ENCODE data around the gene PARM1. TPM values are rescaled to one million over a fixed set of nuclear protein-coding genes. Genes with fewer than 3 reads are reported as not detected.

Gene PARM1
- total and polyA plus RNA-seq, 7 donors: 21.9 to 107 (median 41.7) TPM

DNA sequence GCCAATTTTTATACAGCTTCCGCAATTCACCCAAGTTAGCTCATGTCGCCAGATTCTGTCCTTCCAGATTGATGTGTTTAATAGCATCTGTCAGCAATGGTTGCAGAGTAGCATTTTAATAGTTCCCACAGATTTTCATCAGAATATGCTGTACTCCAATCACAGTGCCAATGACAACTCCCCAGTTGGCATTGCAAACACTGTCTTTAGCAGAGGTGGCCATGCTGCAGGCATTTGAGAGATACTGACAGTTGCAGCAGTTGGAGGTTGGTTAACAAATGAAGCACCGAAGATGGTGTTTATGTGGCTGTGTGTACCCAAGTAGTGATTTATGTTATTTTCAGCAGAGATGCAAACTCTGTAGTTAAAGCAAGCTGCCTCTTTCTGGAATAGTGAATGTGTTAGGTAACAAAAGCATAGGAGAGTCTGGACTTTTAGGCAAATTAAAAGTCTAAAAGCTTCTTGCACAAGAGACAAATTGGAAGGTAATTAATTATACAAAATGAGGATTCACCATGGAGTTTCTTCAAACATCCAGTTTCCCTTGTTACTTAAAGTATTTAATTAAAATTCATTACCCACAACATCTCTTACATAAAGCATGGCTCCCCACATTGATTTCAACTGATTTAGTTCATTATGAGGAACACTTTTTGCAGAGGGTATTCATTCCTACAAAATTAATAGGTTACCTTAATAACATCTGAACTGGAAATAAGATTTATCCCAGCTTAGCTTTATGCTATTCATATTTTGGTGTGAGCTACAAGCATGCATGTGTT, 65.2 kb downstream of the PARM1 start:
- Histone ChIP-seq H3K4me3 (no peak overlapping the region), H3K36me3 (no peaks in the 10 kb centered on the region), H3K27me3 (no peaks in the 10 kb centered on the region), H3K4me1 (no peaks in the 10 kb centered on the region), H3K9me3 (no peaks in the 10 kb centered on the region), H3K27ac (no peak overlapping the region)
- WGBS, 2 donors: 88 to 89% methylated on average over 3 of the region's 3 CpGs
- DNase-seq: no peak
- no peak for TF ChIP-seq POLR2AphosphoS5 (IDR thresholded peaks at IDR 0.05)
- no peak for TF ChIP-seq EP300 (IDR thresholded peaks at IDR 0.05)
- TF ChIP-seq, protein P1, sequence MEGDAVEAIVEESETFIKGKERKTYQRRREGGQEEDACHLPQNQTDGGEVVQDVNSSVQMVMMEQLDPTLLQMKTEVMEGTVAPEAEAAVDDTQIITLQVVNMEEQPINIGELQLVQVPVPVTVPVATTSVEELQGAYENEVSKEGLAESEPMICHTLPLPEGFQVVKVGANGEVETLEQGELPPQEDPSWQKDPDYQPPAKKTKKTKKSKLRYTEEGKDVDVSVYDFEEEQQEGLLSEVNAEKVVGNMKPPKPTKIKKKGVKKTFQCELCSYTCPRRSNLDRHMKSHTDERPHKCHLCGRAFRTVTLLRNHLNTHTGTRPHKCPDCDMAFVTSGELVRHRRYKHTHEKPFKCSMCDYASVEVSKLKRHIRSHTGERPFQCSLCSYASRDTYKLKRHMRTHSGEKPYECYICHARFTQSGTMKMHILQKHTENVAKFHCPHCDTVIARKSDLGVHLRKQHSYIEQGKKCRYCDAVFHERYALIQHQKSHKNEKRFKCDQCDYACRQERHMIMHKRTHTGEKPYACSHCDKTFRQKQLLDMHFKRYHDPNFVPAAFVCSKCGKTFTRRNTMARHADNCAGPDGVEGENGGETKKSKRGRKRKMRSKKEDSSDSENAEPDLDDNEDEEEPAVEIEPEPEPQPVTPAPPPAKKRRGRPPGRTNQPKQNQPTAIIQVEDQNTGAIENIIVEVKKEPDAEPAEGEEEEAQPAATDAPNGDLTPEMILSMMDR (IDR thresholded peaks at IDR 0.05): no peak
- TF ChIP-seq POLR2A (IDR thresholded peaks at IDR 0.05): no peak
- intact Hi-C loops (cut with DNase I): no loop called here

DNA sequence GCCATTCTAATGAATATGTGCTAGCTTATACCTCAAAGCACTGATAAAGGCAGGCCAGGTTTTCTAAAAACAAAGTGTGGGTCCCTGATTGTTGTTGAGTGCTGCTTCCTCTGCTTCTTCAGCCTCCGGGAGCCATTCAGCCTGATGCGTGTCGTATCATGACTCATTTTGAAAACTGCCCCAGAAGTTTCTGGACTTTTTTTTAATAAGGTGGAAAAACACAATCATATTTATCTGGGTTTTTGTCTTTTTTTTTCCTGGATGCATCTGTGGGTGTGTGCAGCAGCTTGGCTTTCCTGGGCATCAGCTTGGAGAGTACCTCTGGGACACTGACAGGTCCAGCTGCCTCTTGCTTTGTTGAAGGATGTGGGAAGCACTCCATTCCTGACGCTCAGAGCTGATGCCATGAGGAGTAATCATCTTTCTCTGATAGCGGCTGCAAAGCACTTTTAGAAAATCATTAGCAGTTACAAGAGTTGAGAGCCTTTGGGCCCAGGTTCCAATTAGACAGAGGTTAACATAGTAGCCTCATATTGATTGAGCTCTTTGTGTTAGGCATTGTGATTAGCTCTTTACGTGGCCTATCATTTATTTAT, 66.9 kb downstream of the PARM1 start:
- Histone ChIP-seq H3K4me3 (no peak overlapping the region), H3K27me3 (no peaks in the 10 kb centered on the region), H3K27ac (no peak overlapping the region), H3K36me3 (no peaks in the 10 kb centered on the region), H3K4me1 (no peaks in the 10 kb centered on the region), H3K9me3 (no peaks in the 10 kb centered on the region)
- intact Hi-C loops (cut with DNase I): no loop called here
- no peak for DNase-seq
- no peak for TF ChIP-seq EP300 (IDR thresholded peaks at IDR 0.05)
- TF ChIP-seq, protein P1 (IDR thresholded peaks at IDR 0.05): no peak
- no peak for TF ChIP-seq POLR2A (IDR thresholded peaks at IDR 0.05)
- no peak for TF ChIP-seq POLR2AphosphoS5 (IDR thresholded peaks at IDR 0.05)
- 86 to 92% methylated on average over 6 of the region's 6 CpGs for WGBS, 2 donors

DNA sequence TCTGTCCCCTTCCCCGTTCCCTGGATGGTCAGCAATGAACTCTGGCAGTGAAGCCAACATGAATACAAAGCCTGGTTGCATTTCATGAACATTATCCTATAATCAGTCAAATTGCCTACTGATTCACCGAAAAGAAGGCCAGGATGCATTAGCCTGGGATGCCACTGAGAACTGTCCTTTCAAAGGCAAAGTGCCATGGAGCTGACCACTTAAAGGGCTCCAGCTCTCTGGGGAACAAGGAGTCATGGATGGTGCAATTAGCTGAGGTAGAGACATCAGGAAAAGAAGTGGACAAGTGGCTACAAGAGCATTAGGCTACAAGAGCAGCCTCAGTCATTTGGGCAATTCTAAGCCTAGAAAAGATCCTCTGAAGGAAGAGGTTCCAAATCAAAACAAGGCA, 69.0 kb downstream of the PARM1 start:
- no peak for DNase-seq
- intact Hi-C loops (cut with DNase I): no loop called here
- no peak overlapping the region for H3K27ac ChIP-seq
- no peak overlapping the region for H3K4me3 ChIP-seq
- no peaks in the 10 kb centered on the region for H3K27me3 ChIP-seq
- H3K9me3 ChIP-seq: no peaks in the 10 kb centered on the region
- 93 to 96% methylated on average over 2 of the region's 2 CpGs for WGBS, 2 donors
- H3K4me1 ChIP-seq: no peaks in the 10 kb centered on the region
- TF ChIP-seq, protein P1 (IDR thresholded peaks at IDR 0.05): no peak
- TF ChIP-seq POLR2A (IDR thresholded peaks at IDR 0.05) (no peak), EP300 (IDR thresholded peaks at IDR 0.05) (no peak), POLR2AphosphoS5 (IDR thresholded peaks at IDR 0.05) (no peak)
- H3K36me3 ChIP-seq: no peaks in the 10 kb centered on the region

DNA sequence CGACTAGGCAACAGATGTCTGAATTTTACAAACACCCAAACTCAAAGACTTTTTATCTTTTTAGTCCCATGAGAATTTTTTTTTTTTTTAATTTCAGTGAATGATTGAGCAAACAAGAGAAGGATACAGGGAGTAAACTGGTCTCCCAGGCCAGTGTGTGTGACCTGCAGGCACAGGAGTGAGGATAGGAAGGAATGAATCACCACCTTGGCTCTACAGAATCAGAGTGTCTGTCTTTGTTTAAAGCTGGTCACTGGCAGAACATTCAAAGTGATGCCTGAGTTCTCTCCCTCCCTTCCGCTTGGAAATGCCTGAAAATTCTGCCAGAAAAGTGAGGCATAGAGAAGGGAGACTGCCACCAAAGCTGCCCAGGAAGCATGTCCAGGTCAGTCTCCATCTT, 69.5 kb downstream of the PARM1 start:
- Histone ChIP-seq H3K4me3 (no peak overlapping the region), H3K27ac (no peak overlapping the region), H3K36me3 (no peaks in the 10 kb centered on the region), H3K9me3 (peaks cover 0 to 4% (median 1%) of the 10 kb centered on the region in 4 donors), H3K27me3 (no peaks in the 10 kb centered on the region), H3K4me1 (no peaks in the 10 kb centered on the region)
- TF ChIP-seq POLR2AphosphoS5 (IDR thresholded peaks at IDR 0.05) (no peak), EP300 (IDR thresholded peaks at IDR 0.05) (no peak), POLR2A (IDR thresholded peaks at IDR 0.05) (no peak)
- TF ChIP-seq, protein P1 (IDR thresholded peaks at IDR 0.05): no peak
- DNase-seq: no peak
- 91 to 93% methylated on average over 2 of the region's 2 CpGs for WGBS, 2 donors
- intact Hi-C loops (cut with DNase I): no loop called here
